ENCODE results near the gene RHOG.

DNA sequence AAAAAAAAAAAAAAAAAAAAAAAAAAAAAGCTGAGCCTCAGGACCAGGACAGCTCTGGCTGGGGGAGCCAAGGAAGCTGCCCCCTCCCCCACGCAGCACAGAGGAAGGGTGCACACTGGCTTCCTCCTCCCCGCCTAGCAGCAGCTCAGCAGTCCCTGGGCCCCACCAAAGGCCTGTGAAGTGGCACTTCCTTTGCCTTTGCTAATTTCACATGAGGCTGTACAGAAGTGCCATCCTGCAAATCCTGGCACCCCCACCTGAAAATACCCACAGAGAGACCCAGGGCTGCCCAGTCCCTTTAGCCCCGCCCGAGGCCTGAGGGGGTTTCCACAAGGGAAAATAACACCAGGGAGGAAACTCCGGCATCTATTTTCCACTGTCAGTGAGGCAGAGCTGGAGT lies 3.9 kb downstream of the RHOG start:
- TF ChIP-seq CTCF (IDR thresholded peaks at IDR 0.05) (no peak), POLR2A (IDR thresholded peaks at IDR 0.05) (no peak)
